Measurements from ENCODE around the gene DPP6.

DNA sequence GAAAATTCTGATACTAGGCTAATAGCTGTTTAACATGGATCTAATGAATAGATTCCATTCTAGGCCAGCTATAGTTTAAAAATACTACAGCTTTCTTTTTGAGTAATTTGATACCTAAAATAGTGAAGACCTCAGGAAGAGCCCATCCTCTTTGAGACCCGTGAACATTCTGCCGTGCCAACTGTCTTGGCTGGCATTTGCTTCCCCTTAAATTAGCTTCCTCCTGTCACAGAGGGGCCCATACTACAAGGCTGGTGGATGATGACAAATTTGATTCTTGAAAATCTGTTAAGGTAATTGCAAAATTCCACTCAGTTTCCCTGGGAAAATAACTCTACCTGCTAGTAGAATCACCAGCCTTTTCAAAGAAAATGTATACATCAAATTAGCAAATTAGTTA, 385.0 kb downstream of the DPP6 start:
- TF ChIP-seq, protein P1, sequence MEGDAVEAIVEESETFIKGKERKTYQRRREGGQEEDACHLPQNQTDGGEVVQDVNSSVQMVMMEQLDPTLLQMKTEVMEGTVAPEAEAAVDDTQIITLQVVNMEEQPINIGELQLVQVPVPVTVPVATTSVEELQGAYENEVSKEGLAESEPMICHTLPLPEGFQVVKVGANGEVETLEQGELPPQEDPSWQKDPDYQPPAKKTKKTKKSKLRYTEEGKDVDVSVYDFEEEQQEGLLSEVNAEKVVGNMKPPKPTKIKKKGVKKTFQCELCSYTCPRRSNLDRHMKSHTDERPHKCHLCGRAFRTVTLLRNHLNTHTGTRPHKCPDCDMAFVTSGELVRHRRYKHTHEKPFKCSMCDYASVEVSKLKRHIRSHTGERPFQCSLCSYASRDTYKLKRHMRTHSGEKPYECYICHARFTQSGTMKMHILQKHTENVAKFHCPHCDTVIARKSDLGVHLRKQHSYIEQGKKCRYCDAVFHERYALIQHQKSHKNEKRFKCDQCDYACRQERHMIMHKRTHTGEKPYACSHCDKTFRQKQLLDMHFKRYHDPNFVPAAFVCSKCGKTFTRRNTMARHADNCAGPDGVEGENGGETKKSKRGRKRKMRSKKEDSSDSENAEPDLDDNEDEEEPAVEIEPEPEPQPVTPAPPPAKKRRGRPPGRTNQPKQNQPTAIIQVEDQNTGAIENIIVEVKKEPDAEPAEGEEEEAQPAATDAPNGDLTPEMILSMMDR (IDR thresholded peaks at IDR 0.05; ENCODE audit: low read depth, low read length), result no peak
- TF ChIP-seq POLR2A (IDR thresholded peaks at IDR 0.05; ENCODE audit: extremely low read depth, insufficient read length) (no peak), MYC (IDR thresholded peaks at IDR 0.05; ENCODE audit: low read depth, low read length) (no peak)
- TF ChIP-seq, protein P2, sequence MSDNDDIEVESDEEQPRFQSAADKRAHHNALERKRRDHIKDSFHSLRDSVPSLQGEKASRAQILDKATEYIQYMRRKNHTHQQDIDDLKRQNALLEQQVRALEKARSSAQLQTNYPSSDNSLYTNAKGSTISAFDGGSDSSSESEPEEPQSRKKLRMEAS (IDR thresholded peaks at IDR 0.05; ENCODE audit: low read depth, low read length), result no peak
